Stomach (tissue), 4 donors: Measurements from ENCODE around the gene ANGPTL8.

Source experiments
- CTCF ChIP-seq, 7 experiments: fragments of 450-650 bp in 4 of 7; fragments of 200-600 bp in 3 of 7; sonication (generic) in 3 of 7; IDR thresholded peaks; one replicate each; pipeline ENCODE4 v1.5.1; 2016 to 2019; ENCODE audit warnings: antibody characterized with exemption in 7 of 7, control low read depth in 2 of 7, mild to moderate bottlenecking in 1 of 7
- POLR2A ChIP-seq, 4 donors: fragments of 450-650 bp; IDR thresholded peaks; one replicate each; pipeline ENCODE4 v1.6.1; 2016; ENCODE audit warnings: antibody characterized with exemption in 4 of 4, control low read depth in 2 of 4, mild to moderate bottlenecking in 1 of 4, moderate library complexity in 1 of 4

- TF ChIP-seq CTCF (IDR thresholded peaks at IDR 0.05) (no peak), POLR2A (IDR thresholded peaks at IDR 0.05) (no peak)
Observed at GRCh38 chr19:11209839-11210655, 29.4 kb upstream of the ANGPTL8 start.
